CD4-positive, alpha-beta T cell treated with Interleukin-4 for 1 hour (primary cell): Measurements from ENCODE around the gene FATE1.

Experiments used
- DNase-seq, 2 donors: peaks; one replicate each; pipeline ENCODE4 v3.0.0-alpha.2; 2020 to 2022

The FATE1 gene

GRCh38 chrX:151745651-151746050 lies 29.8 kb downstream of the FATE1 start:
- no peak for DNase-seq

GRCh38 chrX:151746502-151746901 lies 30.7 kb downstream of the FATE1 start:
- no peak for DNase-seq

- no peak for DNase-seq
Measured at GRCh38 chrX:151750511-151750910, 34.7 kb downstream of the FATE1 start.

- DNase-seq: no peak
Measured at GRCh38 chrX:151752847-151753246, 37.0 kb downstream of the FATE1 start.

GRCh38 chrX:151753313-151754046 lies 37.6 kb downstream of the FATE1 start:
- no peak for DNase-seq

- no peak for DNase-seq
Measured at GRCh38 chrX:151754047-151754429, 38.2 kb downstream of the FATE1 start.

- no peak for DNase-seq
Measured at GRCh38 chrX:151754641-151755215, 38.9 kb downstream of the FATE1 start.

- no peak for DNase-seq
Measured at GRCh38 chrX:151759041-151759708, 43.3 kb downstream of the FATE1 start.

- DNase-seq: no peak
Measured at GRCh38 chrX:151762802-151763201, 47.0 kb downstream of the FATE1 start.

- no peak for DNase-seq
Measured at GRCh38 chrX:151763711-151764110, 47.9 kb downstream of the FATE1 start.

- no peak for DNase-seq
Measured at GRCh38 chrX:151765026-151765425, 49.2 kb downstream of the FATE1 start.

- no peak for DNase-seq
Measured at GRCh38 chrX:151771726-151772125, 55.9 kb downstream of the FATE1 start.
